ENCODE data around the gene SLC29A3. TPM values are rescaled to one million over a fixed set of nuclear protein-coding genes. Genes with fewer than 3 reads are reported as not detected.

The SLC29A3 gene
- polyA plus RNA-seq, 1 of the 3 experiments (the other 2 are of a cell fraction), result 3.8 TPM

- no peaks in the 10 kb centered on the region for H3K9me2 ChIP-seq
- no peak for TF ChIP-seq EP300 (IDR thresholded peaks at IDR 0.05; ENCODE audit: borderline replicate concordance in 1 of 2, low read depth in 1 of 2, low read length in 1 of 2)
- TF ChIP-seq JUND (IDR thresholded peaks at IDR 0.05), result no peak
- no peak for TF ChIP-seq TAF1 (IDR thresholded peaks at IDR 0.05; ENCODE audit: borderline replicate concordance, low read depth, low read length)
- no peak for TF ChIP-seq EZH2phosphoT487 (IDR thresholded peaks at IDR 0.05; ENCODE audit: borderline replicate concordance, low read depth)
- TF ChIP-seq NRF1 (IDR thresholded peaks at IDR 0.05; ENCODE audit: low read depth, low read length), result no peak
- TF ChIP-seq ELF1 (IDR thresholded peaks at IDR 0.05), result no peak
- TF ChIP-seq FOXM1 (IDR thresholded peaks at IDR 0.05; ENCODE audit: low read depth), result no peak
- no peak overlapping the region for H2AFZ ChIP-seq (ENCODE audit: low read depth)
- 76% methylated on average over 7 of the region's 7 CpGs for WGBS (ENCODE audit: low lambda C conversion rate)
- no peaks in the 10 kb centered on the region for H3K79me2 ChIP-seq (ENCODE audit: insufficient read depth)
- peaks cover 0 to 10% of the 10 kb centered on the region in 2 experiments; a peak in 1 of 4 replicates for H3K4me1 ChIP-seq (ENCODE audit: control insufficient read depth in 1 of 2, insufficient read depth in 2 of 2, low read depth in 1 of 2, low read length in 1 of 2)
- H3K27me3 ChIP-seq (ENCODE audit: insufficient read depth), result no peaks in the 10 kb centered on the region
- POLR2A ChIA-PET, result no interaction called here
- H3K9me3 ChIP-seq, result no peaks in the 10 kb centered on the region
- no peak overlapping the region for H3K4me2 ChIP-seq
- H3K9ac ChIP-seq, result no peak overlapping the region
- no peaks in the 10 kb centered on the region for H3K36me3 ChIP-seq (replicated peaks in 1 of 2; ENCODE audit: control insufficient read depth in 1 of 2, insufficient read depth in 2 of 2, low read length in 1 of 2)
- H3K4me3 ChIP-seq (ENCODE audit: low read depth in 2 of 2, low read length in 1 of 2), result no peak overlapping the region
- no peak overlapping the region for H3K27ac ChIP-seq (ENCODE audit: low read depth in 2 of 2, low read length in 1 of 2)
- no peaks in the 10 kb centered on the region for H4K20me1 ChIP-seq (ENCODE audit: insufficient read depth)
- no peaks in the 10 kb centered on the region for H3F3A ChIP-seq (replicated peaks; ENCODE audit: insufficient read depth)
- DNase-seq, result no peak
- CTCF ChIA-PET, result interaction anchor here (1.2 kb wide), 1 partner anchor 33 kb away, joined by 3 read pairs; no protein-coding TSS in a partner anchor
Observed at GRCh38 chr10:71354776-71355175, 35.7 kb downstream of the SLC29A3 start.

GRCh38 chr10:71355886-71356285 is 36.8 kb downstream of the SLC29A3 start:
- Histone ChIP-seq H3K4me1 (ENCODE audit: control insufficient read depth in 1 of 2, insufficient read depth in 2 of 2, low read depth in 1 of 2, low read length in 1 of 2) (peaks cover 0 to 10% of the 10 kb centered on the region in 2 experiments; a peak in 1 of 4 replicates), H3K4me2 (no peak overlapping the region), H2AFZ (ENCODE audit: low read depth) (no peak overlapping the region), H3K36me3 (replicated peaks in 1 of 2; ENCODE audit: control insufficient read depth in 1 of 2, insufficient read depth in 2 of 2, low read length in 1 of 2) (no peaks in the 10 kb centered on the region), H3K79me2 (ENCODE audit: insufficient read depth) (no peaks in the 10 kb centered on the region), H3K4me3 (ENCODE audit: low read depth in 2 of 2, low read length in 1 of 2) (no peak overlapping the region), H3K9ac (no peak overlapping the region), H3F3A (replicated peaks; ENCODE audit: insufficient read depth) (no peaks in the 10 kb centered on the region), H4K20me1 (ENCODE audit: insufficient read depth) (no peaks in the 10 kb centered on the region), H3K9me3 (no peaks in the 10 kb centered on the region), H3K27ac (ENCODE audit: low read depth in 2 of 2, low read length in 1 of 2) (no peak overlapping the region), H3K9me2 (no peaks in the 10 kb centered on the region), H3K27me3 (ENCODE audit: insufficient read depth) (no peaks in the 10 kb centered on the region)
- TF ChIP-seq NRF1 (IDR thresholded peaks at IDR 0.05; ENCODE audit: low read depth, low read length), result no peak
- TF ChIP-seq CTCF (IDR thresholded peaks at IDR 0.05), result no peak
- TF ChIP-seq EZH2phosphoT487 (IDR thresholded peaks at IDR 0.05; ENCODE audit: borderline replicate concordance, low read depth), result no peak
- TF ChIP-seq TEAD4 (IDR thresholded peaks at IDR 0.05; ENCODE audit: borderline replicate concordance, insufficient read depth), result no peak
- TF ChIP-seq RXRA (IDR thresholded peaks at IDR 0.05; ENCODE audit: borderline replicate concordance, low read depth), result no peak
- no peak for TF ChIP-seq GABPA (IDR thresholded peaks at IDR 0.05; ENCODE audit: low read depth)
- no peak for TF ChIP-seq YY1 (IDR thresholded peaks at IDR 0.05; ENCODE audit: low read depth)
- no peak for TF ChIP-seq NFIC (IDR thresholded peaks at IDR 0.05; ENCODE audit: borderline replicate concordance)
- TF ChIP-seq MEF2A (IDR thresholded peaks at IDR 0.05; ENCODE audit: borderline replicate concordance, low read depth), result no peak
- no peak for TF ChIP-seq RAD21 (IDR thresholded peaks at IDR 0.05; ENCODE audit: low read length)
- no peak for TF ChIP-seq REST (IDR thresholded peaks at IDR 0.05; ENCODE audit: low read depth, low read length)
- no peak for TF ChIP-seq GATA2 (CRISPR knock-in tag; IDR thresholded peaks at IDR 0.05)
- no peak for TF ChIP-seq USF2 (IDR thresholded peaks at IDR 0.05; ENCODE audit: borderline replicate concordance, low read depth, low read length)
- no peak for TF ChIP-seq FOSL2 (IDR thresholded peaks at IDR 0.05; ENCODE audit: borderline replicate concordance, low read depth)
- TF ChIP-seq TAF1 (IDR thresholded peaks at IDR 0.05; ENCODE audit: borderline replicate concordance, low read depth, low read length), result no peak
- DNase-seq, result no peak
- WGBS (ENCODE audit: low lambda C conversion rate), result 91% methylated on average over 10 of the region's 12 CpGs
- CTCF ChIA-PET, result no interaction called here
- POLR2A ChIA-PET, result no interaction called here

All from SK-N-SH (cell line).